ENCODE measurements around the gene CCDC171. TPM values are rescaled to one million over a fixed set of nuclear protein-coding genes. Genes with fewer than 3 reads are reported as not detected.

Gene CCDC171
- total RNA-seq, 1 experiment from 2014 or later: 0.53 TPM

DNA sequence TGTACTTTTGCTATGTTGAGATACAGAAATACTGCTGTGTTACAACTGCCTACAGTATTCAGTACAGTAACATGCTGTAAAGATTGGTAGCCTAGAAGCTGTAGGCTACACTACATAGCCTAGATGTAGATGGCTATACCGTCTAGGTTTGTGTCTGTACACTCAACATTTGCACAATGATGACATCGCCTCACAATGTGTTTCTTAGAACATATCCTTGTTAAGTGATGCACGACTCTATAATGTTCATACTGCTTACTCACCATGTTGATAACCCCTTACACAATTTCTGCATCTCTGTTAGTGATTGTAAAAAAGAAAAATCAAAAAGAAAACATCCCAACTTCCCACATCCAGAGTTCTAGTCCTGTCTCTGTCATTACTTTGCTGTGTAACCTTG is 450.0 kb downstream of the CCDC171 start:
- Histone ChIP-seq H3K27me3 (replicated peaks) (no peaks in the 10 kb centered on the region), H3K9me3 (replicated peaks) (no peaks in the 10 kb centered on the region), H3K27ac (peak overlapping the region; percentile 94), H3K4me3 (no peak overlapping the region), H3K4me1 (replicated peaks) (peaks cover 42% of the 10 kb centered on the region), H3K36me3 (no peaks in the 10 kb centered on the region)
- no peak for DNase-seq (ENCODE audit: low read depth in 1 of 2, low spot score in 2 of 2)

DNA sequence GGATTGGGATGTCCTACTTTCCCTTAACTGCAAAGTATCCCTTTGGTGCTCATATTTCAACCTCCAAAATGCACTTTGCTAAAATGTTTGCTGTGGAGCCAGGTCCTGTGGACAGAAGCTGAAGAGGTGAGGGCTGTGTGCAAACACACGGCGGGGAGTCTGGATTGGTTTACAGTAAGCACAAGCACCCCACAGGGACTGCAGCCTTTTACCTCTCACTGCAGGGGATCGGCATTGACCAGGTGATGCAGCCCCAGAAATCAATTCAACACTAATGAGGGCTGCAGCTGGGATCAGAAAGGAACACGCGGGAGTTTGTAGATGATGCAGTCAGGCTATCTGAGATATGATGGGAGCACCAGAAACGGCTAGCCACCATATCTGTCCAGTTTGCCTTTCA is 450.9 kb downstream of the CCDC171 start:
- no peaks in the 10 kb centered on the region for H3K36me3 ChIP-seq
- no peak overlapping the region for H3K27ac ChIP-seq
- no peak for DNase-seq (ENCODE audit: low read depth in 1 of 2, low spot score in 2 of 2)
- no peaks in the 10 kb centered on the region for H3K27me3 ChIP-seq (replicated peaks)
- H3K4me3 ChIP-seq: no peak overlapping the region
- no peaks in the 10 kb centered on the region for H3K9me3 ChIP-seq (replicated peaks)
- H3K4me1 ChIP-seq (replicated peaks): peaks cover 41% of the 10 kb centered on the region

DNA sequence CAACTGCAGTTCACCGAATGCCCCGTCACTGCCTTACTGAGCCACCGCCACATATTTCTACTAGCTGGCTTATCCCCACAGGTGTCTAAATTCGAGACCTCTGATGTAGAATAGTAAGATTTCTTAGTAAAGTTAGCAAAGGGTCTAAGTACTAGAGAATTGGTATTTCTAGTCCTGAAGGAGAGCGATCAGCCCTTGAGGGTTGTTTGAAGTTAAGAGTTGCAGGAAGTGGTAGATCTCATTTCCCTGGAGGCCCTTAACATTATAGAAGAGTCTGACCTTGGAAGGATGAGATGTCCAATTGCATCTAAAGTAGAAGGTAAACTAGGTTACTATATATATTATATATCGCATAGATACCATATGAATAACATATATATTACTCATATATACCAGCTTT is 451.8 kb downstream of the CCDC171 start:
- DNase-seq (ENCODE audit: low read depth in 1 of 2, low spot score in 2 of 2): no peak
- H3K9me3 ChIP-seq (replicated peaks): no peaks in the 10 kb centered on the region
- H3K27ac ChIP-seq: no peak overlapping the region
- H3K36me3 ChIP-seq: no peaks in the 10 kb centered on the region
- peaks cover 33% of the 10 kb centered on the region for H3K4me1 ChIP-seq (replicated peaks)
- no peak overlapping the region for H3K4me3 ChIP-seq
- H3K27me3 ChIP-seq (replicated peaks): no peaks in the 10 kb centered on the region

DNA sequence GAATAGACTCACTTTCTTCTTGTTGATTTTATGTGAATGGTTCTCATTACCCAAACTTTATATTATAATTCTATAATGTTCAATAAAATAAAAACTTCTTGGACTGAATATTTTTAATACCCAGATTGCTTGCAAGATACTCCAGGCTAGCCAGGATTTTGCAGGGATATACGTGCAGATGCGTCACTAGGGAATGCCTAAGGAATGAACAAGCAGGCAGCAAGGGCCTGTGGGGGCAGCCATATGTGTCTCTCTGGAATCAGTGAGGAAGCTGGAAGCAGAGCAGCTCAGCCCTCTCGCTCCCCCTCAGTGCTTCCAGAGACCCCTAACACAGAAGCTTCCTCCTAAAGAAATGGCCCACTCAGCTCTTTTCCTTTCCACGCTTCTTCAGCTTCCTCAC is 457.4 kb downstream of the CCDC171 start:
- Histone ChIP-seq H3K4me3 (no peak overlapping the region), H3K9me3 (replicated peaks) (no peaks in the 10 kb centered on the region), H3K27ac (no peak overlapping the region), H3K4me1 (replicated peaks) (peaks cover 13% of the 10 kb centered on the region), H3K27me3 (replicated peaks) (no peaks in the 10 kb centered on the region), H3K36me3 (no peaks in the 10 kb centered on the region)
- no peak for DNase-seq (ENCODE audit: low read depth in 1 of 2, low spot score in 2 of 2)

- Histone ChIP-seq H3K9me3 (replicated peaks) (0 out of 2 replicates have a peak, but pooled peaks cover under 1% of the 10 kb centered on the region), H3K27ac (peak overlapping the region; percentile 44), H3K4me1 (replicated peaks) (peaks cover 13% of the 10 kb centered on the region), H3K27me3 (replicated peaks) (no peaks in the 10 kb centered on the region), H3K4me3 (no peak overlapping the region), H3K36me3 (no peaks in the 10 kb centered on the region)
- DNase-seq (ENCODE audit: low read depth in 1 of 2, low spot score in 2 of 2): no peak
Measured at GRCh38 chr9:16012621-16013020, 459.8 kb downstream of the CCDC171 start.

- no peak overlapping the region for H3K4me3 ChIP-seq
- no peaks in the 10 kb centered on the region for H3K36me3 ChIP-seq
- no peak for DNase-seq (ENCODE audit: low read depth in 1 of 2, low spot score in 2 of 2)
- H3K9me3 ChIP-seq (replicated peaks): 0 out of 2 replicates have a peak, but pooled peaks cover 2% of the 10 kb centered on the region
- no peaks in the 10 kb centered on the region for H3K27me3 ChIP-seq (replicated peaks)
- peaks cover 13% of the 10 kb centered on the region for H3K4me1 ChIP-seq (replicated peaks)
- no peak overlapping the region for H3K27ac ChIP-seq
Measured at GRCh38 chr9:16013366-16013765, 460.5 kb downstream of the CCDC171 start.

DNA sequence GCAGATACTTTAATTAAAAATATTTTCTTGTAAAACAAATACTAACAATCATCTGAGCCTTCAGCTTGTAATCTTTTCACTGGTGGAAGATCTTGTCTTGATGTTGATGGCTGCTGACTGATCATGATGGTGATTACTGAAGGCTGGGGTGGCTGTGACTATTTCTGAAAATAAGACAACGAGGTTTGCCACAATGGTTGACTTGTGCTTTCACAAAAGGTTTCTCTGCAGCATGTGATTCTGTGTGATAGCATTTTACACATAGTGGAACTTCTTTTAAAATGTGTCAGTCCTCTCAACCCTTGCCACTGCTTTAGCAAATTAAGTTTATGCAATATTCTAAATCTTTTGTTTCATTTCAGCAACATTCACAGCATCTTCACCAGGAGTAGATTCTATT is 461.0 kb downstream of the CCDC171 start:
- Histone ChIP-seq H3K4me3 (no peak overlapping the region), H3K4me1 (replicated peaks) (peaks cover 13% of the 10 kb centered on the region), H3K36me3 (no peaks in the 10 kb centered on the region), H3K27me3 (replicated peaks) (no peaks in the 10 kb centered on the region), H3K27ac (no peak overlapping the region), H3K9me3 (replicated peaks) (0 out of 2 replicates have a peak, but pooled peaks cover 2% of the 10 kb centered on the region)
- DNase-seq (ENCODE audit: low read depth in 1 of 2, low spot score in 2 of 2): no peak

GRCh38 chr9:16022228-16022627 is 469.4 kb downstream of the CCDC171 start:
- Histone ChIP-seq H3K36me3 (no peaks in the 10 kb centered on the region), H3K4me1 (replicated peaks) (peaks cover 12% of the 10 kb centered on the region), H3K4me3 (no peak overlapping the region), H3K27ac (no peak overlapping the region), H3K9me3 (replicated peaks) (0 out of 2 replicates have a peak, but pooled peaks cover 2% of the 10 kb centered on the region), H3K27me3 (replicated peaks) (no peaks in the 10 kb centered on the region)
- no peak for DNase-seq (ENCODE audit: low read depth in 1 of 2, low spot score in 2 of 2)

GRCh38 chr9:16023446-16023845 is 470.6 kb downstream of the CCDC171 start:
- Histone ChIP-seq H3K4me1 (replicated peaks) (peaks cover 24% of the 10 kb centered on the region), H3K27ac (no peak overlapping the region), H3K4me3 (no peak overlapping the region), H3K9me3 (replicated peaks) (no peaks in the 10 kb centered on the region), H3K36me3 (no peaks in the 10 kb centered on the region), H3K27me3 (replicated peaks) (no peaks in the 10 kb centered on the region)
- no peak for DNase-seq (ENCODE audit: low read depth in 1 of 2, low spot score in 2 of 2)

Other genes with a start within 250 kb of the CCDC171 start
- gene TTC39B, start 245.8 kb upstream of the CCDC171 start, total RNA-seq (2014; rRNA removed; shearing (Covaris generic)): 2.7 and 5.9 TPM in 2 replicates
- gene SNAPC3, start 130.2 kb upstream of the CCDC171 start, total RNA-seq (2014; rRNA removed; shearing (Covaris generic)): 32.3 and 70.2 TPM in 2 replicates
- gene PSIP1, start 42.1 kb upstream of the CCDC171 start, total RNA-seq (2014; rRNA removed; shearing (Covaris generic)): 32.3 and 35.3 TPM in 2 replicates